Sigmoid colon (tissue), 7 donors: Measurements from ENCODE around the gene TAF1B. TPM values are rescaled to one million over a fixed set of nuclear protein-coding genes. Genes with fewer than 3 reads are reported as not detected.

Source experiments
- DNase-seq: peaks from one replicate; pipeline ENCODE4 v3.0.0-alpha.2; 2019
- H3K27ac ChIP-seq, 4 donors: fragments of 200-600 bp; sonication (generic); one replicate each; pipeline ENCODE4 v1.5.1; 2016 to 2019; ENCODE audit warnings: mild to moderate bottlenecking in 1 of 4
- H3K27me3 ChIP-seq, 3 donors: fragments of 200-600 bp; sonication (generic); one replicate each; pipeline ENCODE4 v1.5.1; 2019; ENCODE audit warnings: mild to moderate bottlenecking in 1 of 3
- H3K36me3 ChIP-seq, 4 donors: fragments of 200-600 bp; sonication (generic); one replicate each; pipeline ENCODE4 v1.5.1; 2016 to 2019
- H3K4me1 ChIP-seq, 4 donors: fragments of 200-600 bp; sonication (generic); one replicate each; pipeline ENCODE4 v1.5.1; 2017 to 2019
- H3K4me3 ChIP-seq, 4 donors: fragments of 200-600 bp; sonication (generic); one replicate each; pipeline ENCODE4 v1.5.1; 2017 to 2019; ENCODE audit warnings: mild to moderate bottlenecking in 2 of 4, moderate library complexity in 1 of 4
- H3K9me3 ChIP-seq, 4 donors: fragments of 200-600 bp in 3 of 4; sonication (generic) in 3 of 4; one replicate each; pipeline versions ENCODE4 v1.5.1 to v1.6.1; 2013 to 2019
- CTCF ChIP-seq, 4 experiments: fragments of 450-650 bp in 3 of 4; fragments of 200-600 bp in 1 of 4; IDR thresholded peaks; one replicate each; pipeline ENCODE4 v1.5.1; 2016 to 2019; ENCODE audit warnings: antibody characterized with exemption in 4 of 4, mild to moderate bottlenecking in 3 of 4, moderate library complexity in 2 of 4
- EP300 ChIP-seq, 4 donors: sonication (generic); formaldehyde crosslinking; IDR thresholded peaks; one replicate each; pipeline ENCODE4 v1.6.1; 2017; ENCODE audit warnings: antibody characterized with exemption in 4 of 4
- POLR2A ChIP-seq, 2 donors: fragments of 450-650 bp; IDR thresholded peaks; one replicate each; pipeline ENCODE4 v1.6.1; 2016; ENCODE audit warnings: antibody characterized with exemption in 2 of 2, mild to moderate bottlenecking in 2 of 2, moderate library complexity in 2 of 2
- POLR2AphosphoS5 ChIP-seq, 4 donors: sonication (generic); formaldehyde crosslinking; IDR thresholded peaks; one replicate each; pipeline ENCODE4 v1.6.1; 2017; ENCODE audit warnings: antibody characterized with exemption in 4 of 4
- WGBS, 2 donors: extraction: QIAGEN DNeasy Blood & Tissue Kit; methylation state at CpG; one replicate each; pipeline ENCODE4 v1.1.7; 2013; 5-methylcytosine and 5-hydroxymethylcytosine counted together
- intact Hi-C: fragments of 100-400 bp; cut with DNase I; formaldehyde crosslinking; loops from one replicate; pipeline ENCODE4 v1.15.1; 2023
- polyA plus RNA-seq, 3 donors: library from polyadenylated mRNA; stranded (reverse); fragments of 200-250 nt; gene quantifications; one replicate each; pipeline ENCODE4 v1.2.3, GENCODE V29; 2013
- total RNA-seq, 4 donors: library from RNA; depleted of rRNA; stranded (reverse); fragments of >200 nt; gene quantifications; one replicate each; pipeline ENCODE4 v1.1.0, GENCODE V29; 2016
- donor health status: healthy with polysubstance abuse.
- donor health status: Bipolar disorder and iron deficiency.
- donor health status: healthy.

TAF1B gene
- total and polyA plus RNA-seq, 7 donors = 2.3 to 19.8 (median 11.4) TPM

DNA sequence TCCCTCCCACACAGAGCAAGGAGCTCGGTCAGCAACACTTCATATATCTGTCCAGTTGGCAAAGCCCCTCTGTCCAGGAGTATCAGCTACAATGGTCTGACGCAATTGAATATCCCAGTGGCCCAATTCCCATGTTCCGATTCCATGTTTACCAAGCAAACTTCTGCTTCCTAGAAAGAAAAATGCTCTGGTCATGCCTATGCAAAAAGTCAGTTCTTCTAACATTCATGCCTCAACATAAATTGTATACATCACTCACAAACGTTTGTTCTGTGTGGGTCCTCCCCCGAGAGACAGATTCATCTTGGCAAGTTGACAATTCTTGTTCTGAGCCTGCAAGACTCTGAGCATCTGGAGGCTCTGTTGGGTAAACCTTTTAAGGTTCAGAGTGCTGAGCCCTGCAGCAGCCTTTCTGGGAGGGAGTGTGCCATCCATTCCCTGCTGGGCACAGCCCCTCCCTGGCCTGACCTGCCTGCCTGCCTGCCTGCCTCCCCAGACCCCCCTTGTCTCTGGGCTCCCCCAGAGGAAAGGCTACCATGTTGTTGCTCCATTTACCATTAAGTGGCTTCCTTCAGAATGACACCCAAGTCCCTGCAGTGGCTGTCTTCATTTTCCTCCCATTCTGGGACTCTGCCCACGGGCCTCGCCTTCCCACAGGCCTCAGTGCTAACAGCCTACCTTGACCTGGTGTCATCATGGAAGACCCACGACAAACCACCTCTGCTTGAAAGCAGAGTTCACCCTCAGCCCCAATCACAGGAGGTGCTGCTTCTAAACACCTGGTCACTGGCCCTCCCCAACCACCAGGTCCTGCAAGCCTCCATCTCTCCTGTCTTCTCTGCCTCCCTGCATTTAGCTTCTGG lies 37.6 kb upstream of the TAF1B start:
- intact Hi-C loops = no loop called here
- H3K4me3 ChIP-seq = no peak overlapping the region
- WGBS, 2 donors = 71 to 74% methylated on average over 8 of the region's 8 CpGs
- no peak overlapping the region for H3K27ac ChIP-seq
- H3K9me3 ChIP-seq = no peaks in the 10 kb centered on the region
- TF ChIP-seq EP300 (IDR thresholded peaks at IDR 0.05) = no peak
- TF ChIP-seq CTCF (IDR thresholded peaks at IDR 0.05) = no peak
- TF ChIP-seq POLR2AphosphoS5 (IDR thresholded peaks at IDR 0.05) = no peak
- TF ChIP-seq POLR2A (IDR thresholded peaks at IDR 0.05) = no peak
- DNase-seq = peak; percentile 67
- peaks cover 0 to 10% (median 0%) of the 10 kb centered on the region in 4 donors for H3K4me1 ChIP-seq
- no peaks in the 10 kb centered on the region for H3K27me3 ChIP-seq
- no peaks in the 10 kb centered on the region for H3K36me3 ChIP-seq

DNA sequence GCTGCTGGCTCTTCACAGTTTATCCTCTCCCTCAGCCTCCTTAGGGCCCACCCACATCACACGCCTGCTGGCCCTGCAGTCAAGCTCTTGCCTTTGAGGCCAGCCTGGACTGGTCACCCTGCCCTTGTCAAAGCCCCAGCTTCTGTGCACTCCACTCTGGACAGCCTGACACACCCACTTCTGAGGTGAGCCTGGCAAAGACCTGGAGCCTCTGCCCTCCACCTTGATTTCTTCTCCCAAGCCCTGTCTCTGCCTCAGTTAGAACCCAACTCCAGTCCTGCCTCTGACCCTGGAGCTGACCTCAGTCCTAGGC lies 37.0 kb upstream of the TAF1B start:
- intact Hi-C loops = no loop called here
- DNase-seq = no peak
- H3K27me3 ChIP-seq = no peaks in the 10 kb centered on the region
- H3K9me3 ChIP-seq = no peaks in the 10 kb centered on the region
- H3K36me3 ChIP-seq = no peaks in the 10 kb centered on the region
- H3K4me3 ChIP-seq = no peak overlapping the region
- TF ChIP-seq CTCF (IDR thresholded peaks at IDR 0.05) = no peak
- TF ChIP-seq POLR2A (IDR thresholded peaks at IDR 0.05) = no peak
- TF ChIP-seq POLR2AphosphoS5 (IDR thresholded peaks at IDR 0.05) = no peak
- TF ChIP-seq EP300 (IDR thresholded peaks at IDR 0.05) = no peak
- peaks cover 0 to 8% (median 0%) of the 10 kb centered on the region in 4 donors for H3K4me1 ChIP-seq
- 86 to 87% methylated on average over 1 of the region's 1 CpG for WGBS, 2 donors
- no peak overlapping the region for H3K27ac ChIP-seq

- WGBS, 2 donors = 91 to 95% methylated on average over 12 of the region's 12 CpGs
- DNase-seq = no peak
- no peaks in the 10 kb centered on the region for H3K27me3 ChIP-seq
- no peaks in the 10 kb centered on the region for H3K36me3 ChIP-seq
- H3K4me1 ChIP-seq = peaks cover 0 to 4% (median 0%) of the 10 kb centered on the region in 4 donors
- no peak for TF ChIP-seq EP300 (IDR thresholded peaks at IDR 0.05)
- TF ChIP-seq POLR2A (IDR thresholded peaks at IDR 0.05) = no peak
- TF ChIP-seq CTCF (IDR thresholded peaks at IDR 0.05) = no peak
- TF ChIP-seq POLR2AphosphoS5 (IDR thresholded peaks at IDR 0.05) = no peak
- intact Hi-C loops = no loop called here
- H3K9me3 ChIP-seq = no peaks in the 10 kb centered on the region
- no peak overlapping the region for H3K27ac ChIP-seq
- H3K4me3 ChIP-seq = no peak overlapping the region
These were observed 36.6 kb upstream of the TAF1B start for GRCh38 chr2:9806656-9807055.

DNA sequence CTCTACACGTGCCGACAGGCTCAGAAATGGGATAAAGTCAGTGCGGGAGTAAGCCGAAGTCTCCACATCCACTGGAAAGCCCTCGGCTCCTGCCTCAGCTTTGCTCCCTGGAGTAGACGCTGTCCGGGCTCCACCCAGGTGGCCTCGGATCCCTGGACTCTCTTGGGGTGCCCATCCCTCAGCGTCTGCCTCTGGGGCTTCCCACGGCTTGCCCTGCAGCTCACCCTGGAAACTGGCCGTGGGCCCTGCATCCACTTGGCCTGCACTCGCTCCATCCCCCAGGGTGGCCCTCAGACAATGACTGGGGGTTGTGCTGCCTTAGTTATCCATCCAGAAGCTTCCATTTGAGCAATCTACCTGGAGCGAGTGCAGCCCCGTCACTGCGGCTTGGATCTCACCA lies 36.2 kb upstream of the TAF1B start:
- WGBS, 2 donors = 93 to 94% methylated on average over 15 of the region's 15 CpGs
- Histone ChIP-seq H3K9me3 (no peaks in the 10 kb centered on the region), H3K4me3 (no peak overlapping the region), H3K27ac (no peak overlapping the region), H3K36me3 (no peaks in the 10 kb centered on the region), H3K4me1 (peaks cover 0 to under 1% (median 0%) of the 10 kb centered on the region in 4 donors), H3K27me3 (no peaks in the 10 kb centered on the region)
- intact Hi-C loops = no loop called here
- TF ChIP-seq POLR2AphosphoS5 (IDR thresholded peaks at IDR 0.05) = no peak
- TF ChIP-seq POLR2A (IDR thresholded peaks at IDR 0.05) = no peak
- TF ChIP-seq CTCF (IDR thresholded peaks at IDR 0.05) = no peak
- no peak for TF ChIP-seq EP300 (IDR thresholded peaks at IDR 0.05)
- peak; percentile 45 for DNase-seq
